Stimulated activated naive CD8-positive, alpha-beta T cell treated with anti-CD3 and anti-CD28 coated beads, Interleukin-15, Interleukin-2, amounts not matched to agents 100 ng/mL and 50 ng/mL, for 24 hours (primary cell): ENCODE measurements around the gene SLC46A3.
"Not testable (repeated sequence)": the region's sequence is repeated elsewhere in the genome, so short reads cannot be mapped to it uniquely, and the experiment has no call there.

Experiments used
- H3K27ac Mint-ChIP-seq: one replicate; pipeline ENCODE4 v1.8.0; 2021; ENCODE audit warnings: mild to moderate bottlenecking, mixed read lengths
- H3K27me3 Mint-ChIP-seq: one replicate; pipeline ENCODE4 v1.8.0; 2021; ENCODE audit warnings: mixed read lengths
- H3K36me3 Mint-ChIP-seq: one replicate; pipeline ENCODE4 v1.8.0; 2021; ENCODE audit warnings: low read depth, mixed read lengths
- H3K4me1 Mint-ChIP-seq: one replicate; pipeline ENCODE4 v1.8.0; 2021; ENCODE audit warnings: low read depth, mixed read lengths
- H3K4me3 Mint-ChIP-seq: one replicate; pipeline ENCODE4 v1.8.0; 2021; ENCODE audit warnings: mild to moderate bottlenecking, mixed read lengths
- H3K9me3 Mint-ChIP-seq: one replicate; pipeline ENCODE4 v1.8.0; 2021; ENCODE audit warnings: mixed read lengths

Gene SLC46A3

DNA sequence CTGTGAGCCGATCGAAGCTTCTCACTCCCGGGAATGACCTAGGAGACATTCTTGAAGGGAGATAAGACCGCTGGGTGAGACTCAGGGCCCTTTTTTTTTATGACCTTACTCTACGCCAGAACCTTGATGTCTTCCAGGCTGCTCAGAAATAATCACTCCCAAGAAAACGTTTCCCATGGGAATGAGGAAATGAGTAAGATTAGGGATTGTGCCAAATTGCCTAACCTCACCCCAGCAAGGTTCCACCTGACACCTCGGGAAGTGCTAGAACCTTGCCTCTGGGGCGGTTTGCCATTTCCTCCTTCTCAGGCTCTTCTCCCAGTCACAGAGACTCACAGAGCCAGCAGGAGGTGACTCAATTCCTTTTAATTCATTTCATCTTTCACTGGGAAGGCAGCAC lies 2.3 kb downstream of the SLC46A3 start:
- H3K36me3 Mint-ChIP-seq, result peaks cover 7% of the 10 kb centered on the region
- H3K27me3 Mint-ChIP-seq, result no peaks in the 10 kb centered on the region
- no peak overlapping the region for H3K4me3 Mint-ChIP-seq
- no peak overlapping the region for H3K27ac Mint-ChIP-seq
- no peaks in the 10 kb centered on the region for H3K9me3 Mint-ChIP-seq
- H3K4me1 Mint-ChIP-seq, result peaks cover 33% of the 10 kb centered on the region

DNA sequence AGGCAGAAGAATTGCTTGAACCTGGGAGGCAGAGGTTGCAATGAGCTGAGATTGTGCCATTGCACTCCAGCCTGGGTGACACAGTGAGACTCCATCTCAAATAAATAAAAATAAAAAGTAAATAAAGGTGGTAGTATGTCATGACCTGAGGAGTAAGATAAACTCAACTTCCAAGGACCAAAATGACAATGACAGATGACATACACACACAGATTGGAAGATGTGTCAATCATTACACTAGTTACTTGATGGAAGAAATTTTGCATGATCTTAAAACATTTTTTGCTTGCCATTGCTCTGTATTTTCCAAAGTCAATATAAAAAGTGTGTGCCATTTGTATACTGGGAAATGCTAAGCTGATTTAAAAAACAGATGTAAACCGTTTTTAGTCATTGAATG lies 4.1 kb downstream of the SLC46A3 start:
- H3K9me3 Mint-ChIP-seq, result no peaks in the 10 kb centered on the region
- no peak overlapping the region for H3K27ac Mint-ChIP-seq
- no peaks in the 10 kb centered on the region for H3K27me3 Mint-ChIP-seq
- H3K4me3 Mint-ChIP-seq, result no peak overlapping the region
- H3K4me1 Mint-ChIP-seq, result peaks cover 32% of the 10 kb centered on the region
- H3K36me3 Mint-ChIP-seq, result peaks cover 17% of the 10 kb centered on the region

DNA sequence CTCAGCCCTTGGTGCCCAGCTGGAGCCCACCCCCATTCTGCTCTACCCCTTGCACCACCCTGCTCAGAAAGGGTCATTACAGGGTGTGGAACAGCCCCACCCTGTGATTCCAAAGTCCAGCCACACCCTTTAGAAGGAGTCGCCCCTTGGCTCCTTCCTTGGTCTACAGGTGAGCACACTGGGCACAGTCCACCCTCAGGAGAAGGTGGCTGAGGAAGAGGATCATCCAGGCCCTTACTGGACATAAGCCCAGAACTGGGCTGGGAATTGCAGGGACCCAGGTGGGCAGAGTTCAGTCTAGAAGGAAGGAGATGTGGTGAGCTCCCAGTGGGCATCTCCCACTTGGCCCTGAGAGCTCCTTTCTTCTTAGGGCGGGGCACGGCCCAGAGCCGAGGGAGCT lies 8.6 kb downstream of the SLC46A3 start:
- peaks cover 15% of the 10 kb centered on the region for H3K4me1 Mint-ChIP-seq
- no peak overlapping the region for H3K27ac Mint-ChIP-seq
- no peak overlapping the region for H3K4me3 Mint-ChIP-seq
- no peaks in the 10 kb centered on the region for H3K27me3 Mint-ChIP-seq
- peaks cover 29% of the 10 kb centered on the region for H3K36me3 Mint-ChIP-seq
- no peaks in the 10 kb centered on the region for H3K9me3 Mint-ChIP-seq

DNA sequence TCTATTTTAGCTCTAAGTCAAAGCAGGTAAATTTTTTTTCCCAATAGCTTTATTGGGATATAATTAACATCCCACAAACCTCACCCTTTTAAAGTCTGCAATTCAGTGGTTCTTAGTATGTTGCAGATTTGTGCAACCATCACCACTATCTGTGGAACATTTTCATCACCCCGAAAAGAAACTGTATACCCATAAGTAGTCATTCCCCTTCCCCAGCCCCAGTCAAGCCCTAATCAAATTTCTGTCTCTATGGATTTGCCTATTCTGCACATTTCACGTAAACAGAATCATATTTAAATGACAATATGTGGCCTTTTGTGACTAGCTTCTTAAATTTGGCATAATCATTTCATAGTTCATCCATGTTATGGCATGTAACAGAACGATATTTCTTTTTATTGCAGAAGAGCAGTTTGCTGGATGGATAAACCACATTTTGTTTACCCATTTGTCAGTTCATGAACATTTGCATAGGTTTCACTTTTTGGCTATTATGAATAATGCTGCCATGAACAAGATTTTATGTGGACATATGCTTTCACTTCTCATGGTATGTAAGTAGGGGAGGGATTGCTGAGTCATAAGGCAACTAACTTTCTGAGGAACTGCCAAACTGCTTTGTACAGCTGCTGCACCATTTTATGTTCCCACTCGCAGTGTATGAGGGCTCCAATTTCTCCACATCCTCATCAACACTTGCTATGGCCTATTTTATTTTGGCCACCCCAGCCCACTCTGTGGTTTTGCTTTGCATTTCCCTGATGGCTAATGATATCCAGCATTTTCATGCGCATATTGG lies 10.9 kb downstream of the SLC46A3 start:
- Mint-ChIP-seq H3K27me3 (no peaks in the 10 kb centered on the region), H3K9me3 (no peaks in the 10 kb centered on the region), H3K4me3 (no peak overlapping the region), H3K4me1 (peaks cover 11% of the 10 kb centered on the region), H3K36me3 (peaks cover 39% of the 10 kb centered on the region), H3K27ac (no peak overlapping the region)

DNA sequence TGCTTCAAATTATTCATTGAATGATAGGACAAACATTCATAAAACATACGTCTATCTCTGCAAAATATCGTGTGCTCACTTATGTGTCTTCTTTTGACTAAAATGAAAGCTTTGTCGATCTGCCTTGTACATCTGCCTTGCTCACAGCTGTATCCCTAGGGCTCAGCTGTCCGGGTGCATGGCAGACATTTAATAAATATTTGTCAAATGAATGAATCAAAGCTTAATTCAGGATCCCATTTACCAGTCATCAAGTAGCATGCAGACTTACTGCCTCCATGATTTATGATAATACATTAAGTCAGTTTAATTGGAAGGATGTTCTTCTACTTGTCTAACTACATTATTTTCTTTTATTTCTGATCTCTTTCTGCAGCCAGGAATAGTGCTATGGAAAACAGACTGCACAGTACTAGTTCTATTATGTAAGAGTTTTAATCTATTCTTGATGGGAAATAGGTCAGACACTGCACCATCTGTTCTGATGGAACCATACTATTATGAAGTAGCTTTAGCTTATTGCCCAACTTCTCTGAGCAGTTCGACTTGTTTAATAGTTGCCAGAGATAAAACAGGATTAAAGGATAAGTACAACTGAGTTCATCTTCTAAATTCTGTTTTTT lies 13.2 kb downstream of the SLC46A3 start:
- H3K27ac Mint-ChIP-seq, result no peak overlapping the region
- peaks cover 11% of the 10 kb centered on the region for H3K4me1 Mint-ChIP-seq
- peaks cover 48% of the 10 kb centered on the region for H3K36me3 Mint-ChIP-seq
- H3K4me3 Mint-ChIP-seq, result no peak overlapping the region
- H3K9me3 Mint-ChIP-seq, result no peaks in the 10 kb centered on the region
- H3K27me3 Mint-ChIP-seq, result no peaks in the 10 kb centered on the region

DNA sequence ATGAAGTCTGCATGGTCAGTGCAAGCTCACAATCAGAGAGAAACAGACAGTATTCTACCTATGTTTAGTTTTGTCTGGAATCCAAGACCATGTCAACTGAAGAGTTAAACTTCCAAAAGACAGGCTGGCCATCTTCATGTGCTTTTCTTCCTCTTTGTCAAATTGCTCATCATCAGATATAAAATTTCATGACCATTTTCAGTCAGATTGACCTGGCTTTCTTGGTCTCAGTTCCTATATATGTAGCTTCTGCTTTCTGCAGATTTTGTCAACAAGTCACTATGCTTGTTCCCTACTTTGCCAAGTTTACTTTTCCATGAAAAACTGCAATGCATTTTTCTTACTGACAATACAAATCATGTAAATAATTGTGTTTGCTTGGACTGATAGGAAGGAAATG lies 13.9 kb downstream of the SLC46A3 start:
- H3K27me3 Mint-ChIP-seq, result no peaks in the 10 kb centered on the region
- H3K4me1 Mint-ChIP-seq, result peaks cover 11% of the 10 kb centered on the region
- H3K4me3 Mint-ChIP-seq, result no peak overlapping the region
- H3K27ac Mint-ChIP-seq, result no peak overlapping the region
- H3K9me3 Mint-ChIP-seq, result no peaks in the 10 kb centered on the region
- peaks cover 48% of the 10 kb centered on the region for H3K36me3 Mint-ChIP-seq

DNA sequence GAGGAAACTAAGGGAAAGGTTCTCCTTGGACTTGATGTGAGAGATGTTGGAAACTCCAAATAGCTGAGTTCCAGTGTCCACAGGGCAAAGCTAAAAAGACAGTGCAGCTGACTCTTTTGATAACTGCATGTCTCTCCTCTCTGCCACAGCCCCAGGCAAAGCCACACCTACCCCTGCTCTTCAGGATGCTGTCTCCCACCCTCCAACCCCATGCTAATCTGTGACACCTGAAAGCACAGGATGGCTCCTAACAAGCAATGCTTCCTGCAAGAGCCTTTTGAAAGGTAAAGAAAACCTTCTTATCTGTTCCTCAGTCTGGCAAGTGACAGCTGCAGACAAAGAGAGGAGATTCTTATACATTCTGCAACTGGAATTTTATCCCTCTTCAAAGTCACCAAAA lies 14.5 kb downstream of the SLC46A3 start:
- Mint-ChIP-seq H3K4me1 (peaks cover 11% of the 10 kb centered on the region), H3K27me3 (no peaks in the 10 kb centered on the region), H3K9me3 (no peaks in the 10 kb centered on the region), H3K36me3 (peaks cover 44% of the 10 kb centered on the region), H3K27ac (no peak overlapping the region), H3K4me3 (no peak overlapping the region)

DNA sequence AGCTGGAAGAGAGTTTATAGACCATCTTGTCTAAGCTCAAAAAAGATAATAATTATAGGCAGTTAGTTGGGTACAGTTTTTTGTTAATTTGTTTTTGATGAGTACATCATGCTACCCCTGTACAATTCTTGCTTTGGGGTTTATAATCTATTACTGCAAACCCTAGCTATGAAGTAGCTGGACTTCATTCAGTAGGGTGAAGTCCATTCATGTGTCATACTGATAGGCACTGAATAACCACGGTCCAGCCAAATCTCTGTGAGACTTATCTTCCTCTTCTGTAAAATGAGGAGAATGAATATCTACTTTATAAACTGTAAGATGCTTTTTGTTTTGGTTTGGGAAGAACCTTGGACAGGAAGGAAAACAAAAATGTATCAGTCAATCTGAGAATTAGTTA lies 19.5 kb downstream of the SLC46A3 start:
- H3K9me3 Mint-ChIP-seq, result no peaks in the 10 kb centered on the region

DNA sequence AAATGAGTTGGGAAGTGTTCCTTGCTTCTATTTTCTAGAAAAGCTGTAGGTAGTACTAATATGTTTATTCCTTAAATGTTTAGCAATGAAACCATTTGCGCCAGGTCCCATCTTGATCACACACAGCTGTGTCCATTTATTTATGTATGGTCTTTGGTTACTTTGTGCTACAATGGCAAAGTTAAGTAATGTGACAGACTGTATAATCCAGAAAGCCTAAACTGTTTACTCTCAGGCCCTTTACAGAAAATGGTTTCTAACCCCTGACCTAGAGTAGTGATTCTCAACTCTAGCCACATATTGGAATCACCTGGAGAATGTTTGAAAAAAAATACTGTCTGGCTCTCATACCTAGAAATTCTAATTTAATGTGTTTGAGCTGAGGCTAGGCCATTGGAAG lies 21.3 kb downstream of the SLC46A3 start:
- Mint-ChIP-seq H3K27ac (no peak overlapping the region), H3K36me3 (peaks cover 45% of the 10 kb centered on the region), H3K27me3 (no peaks in the 10 kb centered on the region), H3K9me3 (peaks cover 4% of the 10 kb centered on the region), H3K4me3 (no peak overlapping the region), H3K4me1 (no peaks in the 10 kb centered on the region)

More for the DNA sequence above, 19.5 kb downstream of the SLC46A3 start:
- H3K4me3 Mint-ChIP-seq, result no peak overlapping the region
- H3K36me3 Mint-ChIP-seq, result peaks cover 53% of the 10 kb centered on the region
- H3K27ac Mint-ChIP-seq, result no peak overlapping the region
- H3K4me1 Mint-ChIP-seq, result no peaks in the 10 kb centered on the region
- H3K27me3 Mint-ChIP-seq, result no peaks in the 10 kb centered on the region

DNA sequence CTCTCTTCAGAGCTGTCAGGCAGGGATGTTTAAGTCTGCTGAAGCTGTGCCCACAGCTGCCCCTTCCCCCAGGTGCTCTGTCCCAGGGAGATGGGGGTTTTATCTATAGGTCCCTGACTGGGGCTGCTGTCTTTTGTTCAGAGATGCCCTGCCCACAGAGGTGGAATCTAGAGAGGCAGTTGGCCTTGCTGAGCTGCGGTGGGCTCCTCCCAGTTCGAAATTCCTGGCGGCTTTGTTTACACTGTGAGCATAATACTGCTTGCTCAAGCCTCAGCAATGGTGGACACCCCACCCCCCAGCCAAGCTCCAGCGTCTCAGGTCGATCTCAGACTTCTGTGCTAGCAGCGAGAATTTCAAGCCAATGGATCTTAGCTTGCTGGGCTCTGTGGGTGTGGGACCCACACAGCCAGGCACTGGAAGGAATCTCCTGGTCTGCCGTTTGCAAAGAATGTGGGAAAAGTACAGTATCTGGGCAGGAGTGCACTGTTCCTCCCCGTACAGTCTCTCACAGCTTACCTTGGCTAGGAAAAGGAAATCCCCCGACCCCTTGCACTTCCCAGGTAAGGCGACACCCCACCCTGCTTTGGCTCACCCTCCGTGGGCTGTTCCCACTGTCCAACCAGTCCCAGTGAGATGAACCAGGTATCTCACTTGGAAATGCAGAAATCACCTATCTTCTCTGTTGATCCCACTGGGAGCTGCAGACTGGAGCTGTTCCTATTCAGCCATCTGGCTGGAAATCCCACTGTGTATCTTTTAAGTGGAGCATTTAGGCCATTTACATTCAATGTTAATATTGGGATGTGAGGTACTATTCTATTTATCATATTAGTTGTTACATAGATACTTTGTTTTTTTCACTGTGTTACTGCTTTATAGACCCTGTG lies 24.9 kb downstream of the SLC46A3 start:
- H3K27ac Mint-ChIP-seq, H3K4me3 Mint-ChIP-seq, H3K27me3 Mint-ChIP-seq, H3K4me1 Mint-ChIP-seq: not testable (repeated sequence)
- Mint-ChIP-seq H3K36me3 (peaks cover 29% of the 10 kb centered on the region), H3K9me3 (peaks cover 24% of the 10 kb centered on the region)

DNA sequence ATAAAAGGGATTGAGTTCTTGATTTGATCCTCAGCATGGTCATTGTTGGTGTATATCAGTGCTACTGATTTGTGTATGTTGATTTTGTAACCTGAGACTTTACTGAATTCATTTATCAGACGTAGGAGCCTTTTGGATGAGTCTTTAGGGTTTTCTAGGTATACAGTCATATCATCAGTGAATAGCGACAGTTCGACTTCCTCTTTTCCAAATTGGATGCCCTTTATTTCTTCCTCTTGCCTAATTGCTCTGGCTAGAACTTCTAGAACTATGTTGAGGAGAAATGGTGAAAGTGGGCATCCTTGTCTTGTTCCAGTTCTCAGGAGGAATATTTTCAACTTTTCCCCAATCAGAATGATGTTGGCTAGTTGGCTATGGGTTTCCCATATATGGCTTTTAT lies 32.9 kb downstream of the SLC46A3 start:
- no peaks in the 10 kb centered on the region for H3K27me3 Mint-ChIP-seq
- H3K4me3 Mint-ChIP-seq, result no peak overlapping the region
- H3K36me3 Mint-ChIP-seq, result no peaks in the 10 kb centered on the region
- H3K9me3 Mint-ChIP-seq, result peaks cover 12% of the 10 kb centered on the region
- no peaks in the 10 kb centered on the region for H3K4me1 Mint-ChIP-seq
- no peak overlapping the region for H3K27ac Mint-ChIP-seq

DNA sequence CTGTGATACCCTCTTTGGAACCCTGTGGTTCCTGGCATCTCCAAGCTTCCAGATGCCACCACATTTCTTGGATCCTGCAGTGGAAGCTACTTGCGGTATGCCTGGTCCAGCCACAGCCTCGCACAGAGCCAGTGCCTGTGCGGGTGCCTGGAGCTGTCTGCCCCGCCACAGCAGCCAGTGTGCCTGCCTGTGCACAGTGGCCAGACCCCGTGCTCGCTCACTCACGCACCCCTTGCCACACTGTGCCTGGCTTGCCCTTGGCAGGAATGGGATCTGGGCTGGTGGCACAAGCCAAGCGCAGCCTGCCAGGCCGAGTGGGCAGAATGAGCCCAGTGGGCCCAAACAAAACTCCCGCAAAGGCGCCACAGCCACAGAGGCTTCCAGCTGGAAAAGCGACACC lies 33.7 kb downstream of the SLC46A3 start:
- Mint-ChIP-seq H3K27ac (no peak overlapping the region), H3K4me1 (no peaks in the 10 kb centered on the region), H3K9me3 (peaks cover 10% of the 10 kb centered on the region), H3K27me3 (no peaks in the 10 kb centered on the region), H3K36me3 (peaks cover under 1% of the 10 kb centered on the region), H3K4me3 (no peak overlapping the region)

DNA sequence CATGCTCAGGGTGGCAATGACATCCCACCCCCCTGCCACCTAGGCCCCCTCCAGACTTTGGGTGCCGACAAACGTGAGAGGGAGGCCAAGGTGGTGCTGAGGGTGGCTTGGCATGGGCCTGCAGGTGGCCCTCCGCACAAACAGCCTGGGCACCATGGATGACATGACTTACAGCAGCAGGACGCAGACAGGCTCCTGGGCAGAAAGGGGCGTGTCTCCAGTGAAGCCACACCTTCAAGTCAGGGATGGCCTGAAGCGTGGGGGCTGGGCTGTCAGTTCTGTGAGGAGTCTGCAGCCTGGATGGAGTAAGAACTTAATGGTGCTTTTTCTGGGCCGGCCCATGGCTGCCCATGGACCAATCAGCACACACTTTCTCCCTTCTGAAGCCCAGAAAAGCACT lies 34.5 kb downstream of the SLC46A3 start:
- H3K9me3 Mint-ChIP-seq, result peaks cover 4% of the 10 kb centered on the region
- H3K36me3 Mint-ChIP-seq, result peaks cover 6% of the 10 kb centered on the region
- H3K27ac Mint-ChIP-seq, result no peak overlapping the region
- no peaks in the 10 kb centered on the region for H3K27me3 Mint-ChIP-seq
- H3K4me3 Mint-ChIP-seq, result no peak overlapping the region
- H3K4me1 Mint-ChIP-seq, result no peaks in the 10 kb centered on the region

DNA sequence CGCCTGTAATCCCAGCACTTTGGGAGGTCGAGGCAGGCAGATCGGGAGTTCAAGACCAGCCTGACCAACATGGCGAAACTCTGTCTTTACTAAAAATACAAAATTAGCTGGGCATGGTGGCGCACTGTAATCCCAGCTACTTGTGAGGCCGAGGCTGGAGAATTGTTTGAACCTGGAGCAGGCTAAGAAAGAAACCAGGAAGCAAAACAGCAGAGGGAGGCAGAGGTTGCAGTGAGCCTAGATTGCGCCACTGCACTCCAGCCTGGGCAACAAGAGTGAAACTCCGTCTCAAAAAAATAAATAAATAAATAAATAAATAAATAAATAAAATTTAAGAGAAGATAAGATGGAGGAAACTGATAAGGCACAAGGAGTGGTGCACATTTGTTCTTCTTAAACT lies 35.6 kb downstream of the SLC46A3 start:
- H3K4me1 Mint-ChIP-seq, H3K4me3 Mint-ChIP-seq, H3K27ac Mint-ChIP-seq, H3K27me3 Mint-ChIP-seq, H3K9me3 Mint-ChIP-seq: not testable (repeated sequence)
- H3K36me3 Mint-ChIP-seq, result peaks cover 12% of the 10 kb centered on the region

DNA sequence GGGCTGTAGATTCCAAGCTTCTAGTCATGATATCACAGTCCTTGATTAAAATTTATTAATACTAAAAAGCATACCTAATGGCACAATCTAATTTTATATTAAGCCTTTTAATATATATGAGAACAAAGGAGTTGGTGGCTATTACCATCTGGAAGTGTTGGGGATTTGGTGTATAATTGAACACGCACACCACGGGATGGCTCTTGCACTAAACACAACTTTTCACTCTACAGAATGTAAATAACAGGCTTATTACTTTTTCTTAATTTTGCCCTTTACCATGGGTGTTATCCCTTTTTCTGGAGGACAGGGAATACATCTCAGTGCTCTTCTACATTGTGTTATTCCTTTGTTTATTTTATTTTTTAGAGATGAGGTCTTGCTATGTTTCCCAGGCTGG lies 38.2 kb downstream of the SLC46A3 start:
- H3K4me3 Mint-ChIP-seq, result no peak overlapping the region
- H3K4me1 Mint-ChIP-seq, result no peaks in the 10 kb centered on the region
- H3K36me3 Mint-ChIP-seq, result peaks cover 29% of the 10 kb centered on the region
- no peak overlapping the region for H3K27ac Mint-ChIP-seq
- H3K27me3 Mint-ChIP-seq, result no peaks in the 10 kb centered on the region
- H3K9me3 Mint-ChIP-seq, result no peaks in the 10 kb centered on the region
